CD14-positive monocyte (primary cell): ENCODE data around the gene PRKD1. TPM values are rescaled to one million over a fixed set of nuclear protein-coding genes. Genes with fewer than 3 reads are reported as not detected.

ENCODE experiments used
- DNase-seq, 3 donors: peaks; one replicate each; pipeline ENCODE4 v3.0.0-alpha.2; 2011 to 2022
- H2AFZ ChIP-seq: 2 replicates; pipeline ENCODE4 v1.6.0; 2012; ENCODE audit warnings: mild to moderate bottlenecking, low read depth, low read length, inconsistent platforms; ENCODE audit not compliant: insufficient read depth, poor library complexity, severe bottlenecking
- H3K27ac ChIP-seq, 2 donors: 1 replicate in 1 of 2; 2 replicates in 1 of 2; pipeline ENCODE4 v1.5.1; 2012 to 2013; ENCODE audit warnings: low read length in 2 of 2, control low read depth in 1 of 2, inconsistent platforms in 1 of 2, low read depth in 1 of 2, mild to moderate bottlenecking in 1 of 2
- H3K27me3 ChIP-seq, 2 donors: one replicate each; pipeline versions ENCODE4 v1.6.0 to v1.6.1; 2011 to 2013; ENCODE audit warnings: low read length in 2 of 2; ENCODE audit not compliant: control insufficient read depth in 2 of 2, insufficient read depth in 2 of 2
- H3K36me3 ChIP-seq, 2 donors: replicated peaks in 1 of 2; 1 replicate in 1 of 2; 2 replicates in 1 of 2; pipeline versions ENCODE4 v1.5.1 to v1.6.1; 2012 to 2013; ENCODE audit warnings: low read length in 2 of 2, control low read depth in 1 of 2, inconsistent platforms in 1 of 2, mild to moderate bottlenecking in 1 of 2; ENCODE audit not compliant: insufficient read depth in 2 of 2, control insufficient read depth in 1 of 2
- H3K4me1 ChIP-seq, 2 donors: 1 replicate in 1 of 2; 2 replicates in 1 of 2; pipeline versions ENCODE4 v1.5.1 to v1.6.1; 2012 to 2013; ENCODE audit warnings: low read length in 2 of 2, control low read depth in 1 of 2, inconsistent platforms in 1 of 2, mild to moderate bottlenecking in 1 of 2, moderate library complexity in 1 of 2; ENCODE audit not compliant: insufficient read depth in 2 of 2, control insufficient read depth in 1 of 2
- H3K4me2 ChIP-seq: replicated peaks from 2 replicates; pipeline ENCODE3; 2012; ENCODE audit warnings: low read length, moderate library complexity, mild to moderate bottlenecking; ENCODE audit not compliant: poor library complexity, severe bottlenecking; ENCODE audit errors: extremely low read depth
- H3K4me3 ChIP-seq, 3 experiments: fragments of 200-600 bp in 1 of 3; sonication (generic) in 1 of 3; replicated peaks in 1 of 3; 1 replicate in 2 of 3; 2 replicates in 1 of 3; pipeline ENCODE4 v1.5.1; 2011 to 2013; ENCODE audit warnings: low read length in 3 of 3, mild to moderate bottlenecking in 3 of 3, control low read depth in 2 of 3, low read depth in 2 of 3, inconsistent platforms in 1 of 3, moderate library complexity in 1 of 3
- H3K79me2 ChIP-seq: 2 replicates; pipeline ENCODE4 v1.6.0; 2012; ENCODE audit warnings: mild to moderate bottlenecking, control low read depth, inconsistent platforms, low read length, moderate library complexity; ENCODE audit not compliant: insufficient read depth
- H3K9ac ChIP-seq: 2 replicates; pipeline ENCODE4 v1.6.0; 2017; ENCODE audit warnings: low read length, mild to moderate bottlenecking; ENCODE audit not compliant: insufficient read depth, poor library complexity, severe bottlenecking
- H3K9me3 ChIP-seq, 2 donors: replicated peaks in 1 of 2; 1 replicate in 1 of 2; 2 replicates in 1 of 2; pipeline versions ENCODE4 v1.5.1 to v1.6.1; 2012 to 2013; ENCODE audit warnings: low read length in 2 of 2, control low read depth in 1 of 2; ENCODE audit not compliant: control insufficient read depth in 1 of 2, insufficient read depth in 1 of 2
- H4K20me1 ChIP-seq: 2 replicates; pipeline ENCODE4 v1.6.0; 2012; ENCODE audit warnings: mild to moderate bottlenecking, low read length, control low read depth, moderate library complexity; ENCODE audit not compliant: insufficient read depth
- H3K27ac Mint-ChIP-seq, 7 donors: one replicate each; pipeline ENCODE4 v1.8.0; 2020; ENCODE audit warnings: mild to moderate bottlenecking in 7 of 7, mixed read lengths in 7 of 7, moderate library complexity in 6 of 7, inconsistent platforms in 2 of 7
- H3K27me3 Mint-ChIP-seq, 3 donors: one replicate each; pipeline ENCODE4 v1.8.0; 2021 to 2022; ENCODE audit warnings: low read depth in 3 of 3, mild to moderate bottlenecking in 3 of 3, mixed read lengths in 3 of 3, moderate library complexity in 3 of 3, inconsistent platforms in 1 of 3
- H3K36me3 Mint-ChIP-seq, 2 donors: one replicate each; pipeline ENCODE4 v1.8.0; 2020; ENCODE audit warnings: mixed read lengths in 2 of 2, inconsistent platforms in 1 of 2, mild to moderate bottlenecking in 1 of 2
- H3K4me1 Mint-ChIP-seq: one replicate; pipeline ENCODE4 v1.8.0; 2020; ENCODE audit warnings: mild to moderate bottlenecking, mixed read lengths
- H3K4me3 Mint-ChIP-seq, 2 donors: one replicate each; pipeline ENCODE4 v1.8.0; 2020; ENCODE audit warnings: mild to moderate bottlenecking in 2 of 2, mixed read lengths in 2 of 2, moderate library complexity in 1 of 2
- H3K9me3 Mint-ChIP-seq, 7 donors: one replicate each; pipeline ENCODE4 v1.8.0; 2020 to 2022; ENCODE audit warnings: mixed read lengths in 7 of 7, mild to moderate bottlenecking in 6 of 7, moderate library complexity in 6 of 7, inconsistent platforms in 2 of 7
- WGBS: methylation state at CpG from one replicate; pipeline ENCODE4 v1.1.5; 2013; ENCODE audit warnings: missing lambda C conversion rate; ENCODE audit not compliant: insufficient coverage; 5-methylcytosine and 5-hydroxymethylcytosine counted together
- intact Hi-C, 2 donors: fragments of 100-400 bp; cut with micrococcal nuclease; formaldehyde crosslinking; loops; one replicate each; pipeline versions ENCODE4 v1.15.0 to v1.15.1; 2023
- polyA plus RNA-seq, 3 donors: library from polyadenylated mRNA; depleted of rRNA in 1 of 3; unstranded in 2 of 3; stranded (reverse) in 1 of 3; fragments of 300-500 nt in 2 of 3; fragments of >200 nt in 1 of 3; fragmentation: Illumina TruSeq in 2 of 3; gene quantifications; 1 replicate in 2 of 3; 2 replicates in 1 of 3; pipeline ENCODE4 v1.2.3, GENCODE V29; 2012 to 2021
- TF ChIP-seq, protein P1 (sequence below): fragments of 200-600 bp; IDR thresholded peaks from one replicate; pipeline ENCODE4 v1.8.0; 2022; ENCODE audit warnings: antibody characterized with exemption, mild to moderate bottlenecking

The PRKD1 gene
- polyA plus RNA-seq, 3 donors: not detected

DNA sequence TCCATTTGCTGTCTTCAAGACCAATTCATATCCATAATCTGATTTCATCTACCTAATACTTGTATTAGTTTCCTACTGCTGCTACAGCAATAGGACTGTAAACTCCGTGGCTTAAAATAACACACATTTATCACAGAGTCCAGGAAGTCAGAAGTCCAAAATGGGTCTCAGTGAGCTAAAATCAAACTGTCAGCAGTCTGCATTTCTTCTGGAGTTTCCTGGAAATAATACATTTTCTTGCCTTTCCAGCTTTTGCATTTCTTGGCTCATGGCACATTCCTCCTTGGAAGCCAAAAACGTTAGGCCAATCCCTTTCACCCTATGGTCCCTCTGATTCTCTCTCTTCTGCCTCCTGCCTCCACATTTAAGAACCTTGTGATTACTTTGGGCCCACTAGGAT lies 239.8 kb downstream of the PRKD1 start:
- H2AFZ ChIP-seq: no peak overlapping the region
- H3K27me3 ChIP-seq: no peaks in the 10 kb centered on the region
- Mint-ChIP-seq H3K4me3 (no peak overlapping the region), H3K27ac (no peak overlapping the region), H3K36me3 (no peaks in the 10 kb centered on the region), H3K27me3 (peaks cover 0 to 2% (median 1%) of the 10 kb centered on the region in 3 donors), H3K9me3 (peaks cover 0 to 17% (median 4%) of the 10 kb centered on the region in 7 donors), H3K4me1 (no peaks in the 10 kb centered on the region)
- TF ChIP-seq, protein P1, sequence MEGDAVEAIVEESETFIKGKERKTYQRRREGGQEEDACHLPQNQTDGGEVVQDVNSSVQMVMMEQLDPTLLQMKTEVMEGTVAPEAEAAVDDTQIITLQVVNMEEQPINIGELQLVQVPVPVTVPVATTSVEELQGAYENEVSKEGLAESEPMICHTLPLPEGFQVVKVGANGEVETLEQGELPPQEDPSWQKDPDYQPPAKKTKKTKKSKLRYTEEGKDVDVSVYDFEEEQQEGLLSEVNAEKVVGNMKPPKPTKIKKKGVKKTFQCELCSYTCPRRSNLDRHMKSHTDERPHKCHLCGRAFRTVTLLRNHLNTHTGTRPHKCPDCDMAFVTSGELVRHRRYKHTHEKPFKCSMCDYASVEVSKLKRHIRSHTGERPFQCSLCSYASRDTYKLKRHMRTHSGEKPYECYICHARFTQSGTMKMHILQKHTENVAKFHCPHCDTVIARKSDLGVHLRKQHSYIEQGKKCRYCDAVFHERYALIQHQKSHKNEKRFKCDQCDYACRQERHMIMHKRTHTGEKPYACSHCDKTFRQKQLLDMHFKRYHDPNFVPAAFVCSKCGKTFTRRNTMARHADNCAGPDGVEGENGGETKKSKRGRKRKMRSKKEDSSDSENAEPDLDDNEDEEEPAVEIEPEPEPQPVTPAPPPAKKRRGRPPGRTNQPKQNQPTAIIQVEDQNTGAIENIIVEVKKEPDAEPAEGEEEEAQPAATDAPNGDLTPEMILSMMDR: no peak
- 54% methylated on average over 2 of the region's 2 CpGs for WGBS
- intact Hi-C loops: no loop called here
- H3K79me2 ChIP-seq: no peaks in the 10 kb centered on the region
- H3K27ac ChIP-seq: no peak overlapping the region
- peaks cover 3 to 10% of the 10 kb centered on the region in 2 donors for H3K9me3 ChIP-seq
- no peak overlapping the region for H3K9ac ChIP-seq
- no peaks in the 10 kb centered on the region for H3K36me3 ChIP-seq
- H3K4me2 ChIP-seq: no peak overlapping the region
- H3K4me1 ChIP-seq: no peaks in the 10 kb centered on the region
- H3K4me3 ChIP-seq: no peak overlapping the region
- no peak for DNase-seq
- no peaks in the 10 kb centered on the region for H4K20me1 ChIP-seq

DNA sequence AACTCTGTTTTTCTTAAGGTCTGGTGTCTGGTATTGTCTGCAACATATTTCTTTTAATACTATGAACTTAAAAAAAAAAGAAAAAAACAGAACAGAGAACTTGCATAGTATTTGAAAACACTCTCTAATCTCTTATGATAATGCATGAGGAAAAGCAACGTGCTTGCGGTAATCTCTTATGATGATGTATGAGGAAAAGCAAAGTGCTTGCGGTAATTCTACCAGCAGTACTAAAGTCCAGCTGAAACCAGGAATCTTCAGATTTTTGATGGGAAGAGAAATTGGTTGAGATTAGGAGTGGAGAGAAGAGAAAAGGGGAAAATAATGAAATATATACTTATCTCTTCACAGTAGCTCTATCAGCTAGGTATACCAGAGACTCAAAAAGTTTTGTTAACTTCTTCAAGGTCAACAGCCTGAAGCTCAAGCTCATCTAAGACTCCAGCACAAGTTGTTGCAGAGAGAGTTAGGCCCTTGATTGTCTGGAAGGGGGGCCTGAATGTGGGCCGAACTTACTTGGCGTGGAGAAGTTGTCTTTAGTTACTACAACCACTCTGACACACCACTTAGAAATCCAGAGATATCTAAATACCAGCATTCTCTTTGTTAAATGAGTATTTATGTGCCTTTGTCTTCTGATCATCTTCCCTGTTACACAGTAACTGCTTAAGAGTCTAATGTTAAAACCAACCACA lies 240.4 kb downstream of the PRKD1 start:
- Mint-ChIP-seq H3K4me1 (no peaks in the 10 kb centered on the region), H3K27me3 (peaks cover 0 to 2% (median 1%) of the 10 kb centered on the region in 3 donors), H3K9me3 (peaks cover 0 to 17% (median 4%) of the 10 kb centered on the region in 7 donors), H3K4me3 (no peak overlapping the region), H3K27ac (no peak overlapping the region), H3K36me3 (no peaks in the 10 kb centered on the region)
- H3K4me2 ChIP-seq: no peak overlapping the region
- no peaks in the 10 kb centered on the region for H3K79me2 ChIP-seq
- H4K20me1 ChIP-seq: no peaks in the 10 kb centered on the region
- no peaks in the 10 kb centered on the region for H3K36me3 ChIP-seq
- no peak overlapping the region for H3K9ac ChIP-seq
- no peak overlapping the region for H2AFZ ChIP-seq
- DNase-seq: no peak
- no peaks in the 10 kb centered on the region for H3K4me1 ChIP-seq
- H3K27me3 ChIP-seq: no peaks in the 10 kb centered on the region
- TF ChIP-seq, protein P1: no peak
- H3K27ac ChIP-seq: no peak overlapping the region
- no peak overlapping the region for H3K4me3 ChIP-seq
- no CpG with 5 or more reads among the region's 5 CpGs for WGBS
- peaks cover 3 to 10% of the 10 kb centered on the region in 2 donors for H3K9me3 ChIP-seq
- intact Hi-C loops: no loop called here
